Measurements from ENCODE around the gene OTOP2.
"Not testable (repeated sequence)": the region's sequence is repeated elsewhere in the genome, so short reads cannot be mapped to it uniquely, and the experiment has no call there.

- TF ChIP-seq CTCF (conservative IDR thresholded peaks at IDR 0.05; ENCODE audit: low read length); EZH2phosphoT487 (IDR thresholded peaks at IDR 0.05; ENCODE audit: borderline replicate concordance): not testable (repeated sequence)
Observed at GRCh38 chr17:74909097-74909496, 15.0 kb upstream of the OTOP2 start.

Data from Loucy (cell line).